ENCODE results near the gene LGR4.
"Not testable (repeated sequence)": the region's sequence is repeated elsewhere in the genome, so short reads cannot be mapped to it uniquely, and the experiment has no call there.

Gene LGR4

DNA sequence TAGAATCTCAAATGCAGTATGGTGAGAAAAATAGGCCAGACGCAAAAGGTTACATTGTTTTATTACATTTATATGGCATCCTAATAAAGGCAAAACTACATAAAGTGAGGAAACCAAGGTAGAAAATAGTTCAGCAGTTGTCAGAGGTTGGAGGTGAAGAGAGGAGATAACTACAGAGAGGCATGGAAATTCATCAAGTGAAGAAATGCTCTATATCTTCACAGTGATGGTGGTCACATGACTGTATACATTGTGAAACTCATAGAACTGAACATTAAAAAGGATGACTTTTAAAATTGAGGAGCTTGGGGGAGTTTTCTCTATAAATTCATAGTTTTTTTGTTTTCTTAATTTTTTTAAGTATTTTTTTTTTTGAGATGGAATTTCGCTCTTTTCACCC is 14.4 kb downstream of the LGR4 start:
- DNase-seq (ENCODE audit: low spot score): no peak

DNA sequence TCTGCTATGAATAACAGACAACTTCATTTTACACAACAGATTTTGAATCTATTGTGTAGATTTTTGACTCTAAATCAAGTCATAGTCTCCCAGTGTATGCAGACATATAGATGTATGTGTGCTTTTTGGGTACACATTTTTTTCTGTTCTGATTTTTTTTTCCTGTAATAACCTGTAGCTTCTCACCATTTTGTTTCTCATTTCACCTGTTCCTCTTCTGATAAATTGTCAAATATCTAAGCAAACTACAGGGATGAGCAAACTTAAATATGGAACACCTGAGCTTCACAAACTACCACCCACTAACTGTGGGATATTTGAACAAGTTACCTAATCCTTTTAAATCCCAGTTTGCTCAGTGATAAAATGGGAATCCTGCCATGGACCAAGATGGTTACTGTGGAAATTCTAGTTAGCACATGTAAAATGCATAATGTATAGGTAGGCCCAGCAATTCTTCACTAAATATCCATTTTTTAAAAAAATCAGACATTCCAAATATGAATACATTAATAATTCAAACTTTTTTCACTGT is 15.7 kb downstream of the LGR4 start:
- DNase-seq (ENCODE audit: low spot score): no peak

DNA sequence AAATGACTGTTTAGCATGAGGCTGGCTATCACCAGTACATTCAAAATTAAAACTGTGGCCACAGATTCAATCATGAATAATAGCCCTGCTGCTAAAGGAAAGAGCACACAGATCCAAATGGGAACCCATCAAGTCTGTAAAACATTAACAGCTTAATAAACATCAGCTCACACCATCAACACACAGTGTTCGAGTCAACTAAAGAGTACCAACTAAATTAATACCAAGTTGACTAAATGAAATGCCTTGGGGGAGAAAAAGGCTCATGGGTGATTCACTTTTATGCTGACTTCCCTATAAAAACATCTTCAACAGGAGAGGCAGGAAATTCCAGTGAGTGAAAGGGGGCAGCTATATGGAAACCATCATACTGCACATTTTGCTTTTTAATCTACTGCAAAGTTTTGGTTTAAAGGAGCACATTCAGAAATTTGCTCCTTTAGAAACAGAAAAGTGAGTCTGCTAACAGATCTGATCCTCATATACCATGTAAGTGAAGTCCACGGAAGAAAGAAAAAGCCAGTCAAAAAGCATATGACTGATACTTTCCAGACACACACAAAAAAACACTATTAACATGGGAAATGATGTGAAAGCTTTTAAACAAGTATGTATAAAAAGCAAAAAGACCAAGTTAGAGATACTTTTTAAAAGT is 16.3 kb downstream of the LGR4 start:
- no peak for DNase-seq (ENCODE audit: low spot score)

DNA sequence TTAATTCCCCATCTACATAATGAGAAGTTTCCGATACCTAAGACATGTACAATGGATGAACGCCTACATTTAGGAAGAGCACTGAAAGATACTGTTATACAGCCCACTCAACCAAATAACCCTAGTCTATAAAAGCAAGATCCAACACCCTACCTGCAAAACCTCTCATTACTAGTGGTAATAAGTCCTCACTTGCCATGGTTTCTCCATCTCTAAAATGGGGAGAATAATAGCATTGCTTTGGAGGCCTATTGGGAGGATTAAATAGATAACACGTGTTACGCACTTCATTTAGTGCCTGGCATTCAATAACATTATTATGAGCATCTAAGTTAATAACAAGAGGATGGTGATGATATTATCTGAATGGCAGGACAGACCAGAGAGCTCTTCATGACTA is 16.9 kb downstream of the LGR4 start:
- no peak for DNase-seq (ENCODE audit: low spot score)

DNA sequence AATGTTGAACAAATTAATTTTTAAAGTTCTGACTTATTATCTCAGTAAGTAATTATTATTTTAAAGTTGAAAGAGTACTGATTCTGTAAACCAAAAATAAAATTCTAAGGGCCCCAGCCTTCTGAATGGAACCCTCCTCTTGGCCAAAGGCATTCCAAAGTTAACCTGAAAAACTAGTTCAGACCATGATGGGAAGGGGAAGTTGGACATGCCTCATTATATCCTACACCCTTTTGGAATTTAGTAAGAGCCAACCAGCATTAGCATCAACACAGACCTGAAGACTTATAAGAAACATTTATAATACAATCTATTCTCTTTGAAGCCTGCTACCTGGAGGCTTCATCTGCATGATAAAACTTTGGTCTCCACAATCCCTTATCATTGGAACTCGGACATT is 18.9 kb downstream of the LGR4 start:
- no peak for DNase-seq (ENCODE audit: low spot score)

DNA sequence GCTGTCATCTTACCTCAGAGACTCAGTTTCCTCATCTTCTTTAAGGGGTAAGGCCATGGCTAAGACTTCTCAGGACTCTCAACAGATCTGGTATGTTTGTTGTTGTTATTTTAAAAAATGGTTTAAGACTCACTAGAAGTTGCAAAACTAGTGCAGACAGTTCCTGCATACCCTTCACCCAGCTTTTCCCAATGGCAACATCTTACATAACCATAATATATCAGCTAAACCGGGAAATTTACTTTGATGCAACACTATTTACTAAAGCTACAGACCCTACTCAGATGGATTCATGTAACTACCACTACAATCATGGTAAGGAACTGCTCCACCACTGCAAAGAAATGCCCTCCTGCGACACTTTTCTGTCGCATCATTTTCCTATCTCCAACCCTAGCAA is 20.4 kb downstream of the LGR4 start:
- DNase-seq (ENCODE audit: low spot score): no peak

DNA sequence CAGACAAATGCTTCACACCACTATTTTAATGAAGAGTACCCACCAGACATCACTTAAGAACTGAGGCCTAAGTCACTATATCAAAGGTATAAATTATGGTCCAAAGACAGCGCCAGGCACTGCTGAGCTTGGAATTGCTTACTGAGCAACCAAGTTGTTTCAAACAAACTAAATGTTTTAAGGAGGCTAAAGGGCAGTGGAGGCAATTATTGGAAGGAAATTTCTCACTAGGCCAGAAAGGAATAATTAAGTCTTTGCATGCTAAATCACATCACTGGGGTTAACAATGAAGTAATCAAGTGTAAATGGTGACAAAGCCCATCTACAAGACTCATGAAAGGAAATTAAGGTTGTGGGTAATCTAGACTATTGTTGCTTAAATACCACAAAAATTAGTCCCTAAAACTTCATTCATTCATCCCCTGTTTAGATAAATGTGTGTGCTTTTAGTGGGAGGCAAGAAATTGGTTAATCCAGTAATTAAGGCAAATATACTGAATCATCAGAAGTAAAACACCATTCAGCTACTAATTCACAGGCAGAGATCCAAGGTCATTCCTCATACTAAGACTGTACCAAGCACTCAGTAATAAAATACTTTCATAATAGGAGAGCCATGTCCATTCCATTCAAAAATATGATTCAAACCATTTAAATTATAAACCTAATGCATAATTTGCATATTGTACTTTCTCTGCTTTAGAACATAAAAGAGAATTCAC is 21.2 kb downstream of the LGR4 start:
- no peak for DNase-seq (ENCODE audit: low spot score)

DNA sequence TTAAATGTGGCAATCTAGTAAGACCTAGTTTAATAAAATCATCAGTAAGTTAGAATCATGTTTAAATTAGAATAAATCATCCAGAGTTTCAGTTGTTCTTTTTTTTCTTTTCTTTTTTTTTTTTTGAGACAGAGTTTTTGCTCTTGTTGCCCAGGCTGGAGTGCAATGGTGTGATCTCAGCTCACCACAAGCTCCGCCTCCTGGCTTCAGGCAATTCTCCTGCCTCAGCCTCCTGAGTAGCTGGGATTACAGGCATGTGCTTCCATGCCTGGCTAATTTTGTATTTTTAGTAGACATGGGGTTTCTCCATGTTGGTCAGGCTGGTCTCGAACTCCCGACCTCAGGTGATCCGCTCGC is 24.4 kb downstream of the LGR4 start:
- not testable (repeated sequence) for DNase-seq (ENCODE audit: low spot score)

DNA sequence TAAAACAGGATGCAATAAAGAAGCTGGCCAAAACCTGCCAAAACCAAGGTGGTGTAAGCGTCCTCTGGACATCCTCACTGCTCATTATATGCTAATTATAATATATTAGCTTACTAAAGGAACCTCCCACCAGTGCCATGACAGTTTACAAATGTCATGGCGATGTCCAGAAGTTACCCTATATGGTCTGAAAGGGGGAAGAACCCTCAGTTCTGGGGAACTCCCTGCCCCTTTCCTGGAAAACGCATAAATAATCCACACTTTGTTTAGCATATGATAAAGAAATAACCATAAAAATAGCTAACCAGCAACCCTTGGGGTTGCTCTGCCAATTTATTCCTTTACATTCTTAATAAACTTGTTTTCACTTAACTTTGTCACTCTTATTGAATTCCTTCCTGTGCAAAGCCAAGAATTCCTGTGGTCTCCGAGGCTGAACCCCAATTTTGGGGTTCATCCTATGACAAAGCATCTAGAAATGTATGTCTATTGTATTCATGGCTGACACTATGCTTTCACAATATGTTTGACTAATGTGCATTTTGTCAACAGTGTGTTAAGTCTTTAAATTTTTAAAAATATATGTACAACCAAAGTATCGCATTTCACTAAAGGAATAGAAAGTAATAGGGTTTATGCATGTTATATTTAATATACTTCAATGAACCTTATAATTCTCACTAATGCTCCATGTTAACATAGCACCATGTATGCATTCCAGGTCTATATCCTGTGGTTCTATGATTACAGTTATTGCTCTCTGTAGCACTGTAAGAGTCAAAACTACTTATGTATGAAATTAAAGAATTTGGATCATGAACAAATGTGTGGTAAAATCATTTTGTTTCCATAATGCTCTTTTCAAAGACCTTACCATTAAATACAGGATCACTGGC is 25.1 kb downstream of the LGR4 start:
- no peak for DNase-seq (ENCODE audit: low spot score)

DNA sequence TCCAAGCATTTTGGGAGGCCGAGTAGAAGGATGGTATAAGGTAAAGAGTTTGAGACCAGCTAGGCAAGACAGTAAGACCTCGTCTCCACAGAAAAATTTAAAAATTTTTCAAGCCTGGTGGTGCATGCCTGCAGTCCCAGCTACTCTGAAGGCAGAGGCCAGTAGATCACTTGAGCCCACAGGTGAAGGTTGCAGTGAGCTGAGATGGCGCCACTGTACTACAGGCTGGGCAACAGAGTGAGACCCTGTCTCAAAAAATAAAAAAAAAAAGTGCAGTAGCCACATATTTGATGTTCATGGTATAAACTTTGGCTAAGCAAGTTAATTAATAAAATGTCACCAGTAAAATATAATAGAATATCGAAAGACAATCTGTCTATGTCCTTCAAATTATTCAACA is 27.0 kb downstream of the LGR4 start:
- DNase-seq (ENCODE audit: low spot score): no peak

DNA sequence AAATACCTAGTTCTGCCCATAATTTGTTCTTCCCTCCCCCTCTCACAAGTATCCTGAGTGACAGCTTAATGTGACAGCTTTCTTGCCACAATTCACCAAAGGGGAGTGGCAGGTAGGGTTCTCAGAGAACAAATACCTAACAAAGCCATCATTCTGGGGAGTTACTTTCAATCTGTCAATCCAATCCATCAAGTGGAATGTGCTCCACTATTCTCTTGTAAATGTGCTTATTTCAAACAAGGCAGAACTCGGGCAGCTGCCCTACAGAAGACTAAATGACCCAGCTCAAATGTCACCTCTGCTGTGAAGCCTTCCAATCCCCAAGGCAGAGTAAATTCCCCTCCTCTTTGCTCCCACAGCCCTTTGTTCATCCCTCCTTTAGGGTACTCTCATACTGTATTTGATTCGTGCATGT is 27.8 kb downstream of the LGR4 start:
- DNase-seq (ENCODE audit: low spot score): no peak

DNA sequence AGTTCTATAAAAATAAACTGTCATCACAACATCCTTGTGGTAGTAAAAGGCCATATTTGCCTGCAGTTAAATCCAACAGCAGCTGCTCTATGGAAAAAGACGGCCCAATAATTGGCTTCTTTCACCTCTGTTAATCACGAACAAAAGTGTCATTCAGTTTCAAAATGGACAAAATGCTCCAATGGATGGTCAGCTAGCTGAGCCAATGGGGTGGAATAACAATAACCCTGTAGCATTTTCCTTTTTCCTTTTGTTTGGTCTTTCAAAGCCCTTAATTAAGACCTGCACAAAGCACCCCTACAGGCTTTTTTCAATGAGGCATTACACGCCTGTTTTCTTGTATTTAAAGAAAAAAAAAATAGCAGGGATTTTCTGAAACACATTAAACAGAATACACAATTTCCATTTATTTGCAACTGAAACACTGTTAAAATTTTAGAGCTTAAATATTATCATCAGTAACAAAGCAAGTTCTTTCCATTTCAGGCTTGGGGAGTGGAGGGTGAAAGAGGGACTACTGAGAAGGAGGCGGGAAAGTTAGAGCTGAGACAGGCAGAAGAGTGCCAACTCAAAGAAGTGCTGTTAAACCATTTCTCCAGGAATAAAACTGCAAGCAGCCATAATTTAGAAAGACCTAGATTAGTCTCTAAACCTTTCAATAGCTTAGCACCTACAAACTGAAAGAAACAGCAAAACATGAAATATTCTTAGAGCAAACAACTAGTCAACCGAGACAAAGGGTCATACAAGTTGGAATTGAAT is 28.7 kb downstream of the LGR4 start:
- no peak for DNase-seq (ENCODE audit: low spot score)

DNA sequence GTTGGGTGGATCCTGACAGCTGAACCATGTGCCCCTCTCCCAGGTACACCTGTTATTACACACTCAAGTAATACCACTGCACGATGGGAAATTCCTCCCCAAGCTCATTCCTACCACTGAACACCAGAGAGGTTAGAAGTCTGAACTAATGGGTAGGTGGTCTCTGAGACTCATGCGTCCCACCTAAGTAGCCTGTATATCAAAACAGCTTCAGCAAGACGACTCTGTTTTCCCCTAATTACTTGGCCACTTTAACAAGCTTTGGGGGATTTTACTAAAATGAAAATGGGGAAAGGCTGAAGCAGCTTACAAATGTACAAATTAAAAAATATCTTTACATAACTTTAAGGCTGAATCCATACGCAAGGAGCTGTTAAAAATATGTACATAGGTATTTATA is 29.4 kb downstream of the LGR4 start:
- DNase-seq (ENCODE audit: low spot score): no peak

DNA sequence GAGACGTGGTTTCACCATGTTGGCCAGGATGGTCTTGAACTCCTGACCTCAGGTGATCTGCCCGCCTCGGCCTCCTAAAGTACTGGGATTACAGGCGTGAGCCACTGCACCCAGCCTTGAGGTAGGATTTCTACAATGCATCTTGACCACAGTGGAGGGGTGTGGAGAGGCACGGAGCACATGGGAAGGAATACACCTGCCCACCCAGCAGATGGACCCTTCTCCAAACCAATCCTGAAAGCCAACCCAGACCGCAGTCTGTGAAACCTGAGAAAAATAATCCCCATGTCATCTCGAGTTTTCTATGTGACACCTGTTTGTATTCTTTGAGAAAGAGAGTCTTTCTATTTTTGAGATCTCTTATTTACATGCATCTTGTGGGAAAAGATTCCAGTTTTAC is 32.5 kb downstream of the LGR4 start:
- no peak for DNase-seq (ENCODE audit: low spot score)

DNA sequence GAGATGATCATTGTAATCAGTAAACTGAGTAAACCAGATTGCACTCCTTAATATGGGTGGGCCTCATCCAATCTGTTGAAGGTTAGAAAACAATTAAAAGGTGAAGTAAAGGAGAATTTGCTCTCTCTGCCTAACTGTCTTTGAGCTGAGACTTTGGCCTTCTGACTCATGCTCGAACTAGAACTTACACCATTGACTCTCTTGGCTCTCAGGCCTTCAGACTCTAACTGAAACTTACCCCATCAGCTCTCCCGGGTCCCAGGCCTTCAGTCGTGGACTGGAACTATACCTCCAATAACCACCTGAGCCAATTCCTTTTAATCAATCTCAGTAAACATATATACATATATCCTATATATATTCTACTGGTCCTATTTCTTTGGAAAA is 34.0 kb downstream of the LGR4 start:
- DNase-seq (ENCODE audit: low spot score): no peak

DNA sequence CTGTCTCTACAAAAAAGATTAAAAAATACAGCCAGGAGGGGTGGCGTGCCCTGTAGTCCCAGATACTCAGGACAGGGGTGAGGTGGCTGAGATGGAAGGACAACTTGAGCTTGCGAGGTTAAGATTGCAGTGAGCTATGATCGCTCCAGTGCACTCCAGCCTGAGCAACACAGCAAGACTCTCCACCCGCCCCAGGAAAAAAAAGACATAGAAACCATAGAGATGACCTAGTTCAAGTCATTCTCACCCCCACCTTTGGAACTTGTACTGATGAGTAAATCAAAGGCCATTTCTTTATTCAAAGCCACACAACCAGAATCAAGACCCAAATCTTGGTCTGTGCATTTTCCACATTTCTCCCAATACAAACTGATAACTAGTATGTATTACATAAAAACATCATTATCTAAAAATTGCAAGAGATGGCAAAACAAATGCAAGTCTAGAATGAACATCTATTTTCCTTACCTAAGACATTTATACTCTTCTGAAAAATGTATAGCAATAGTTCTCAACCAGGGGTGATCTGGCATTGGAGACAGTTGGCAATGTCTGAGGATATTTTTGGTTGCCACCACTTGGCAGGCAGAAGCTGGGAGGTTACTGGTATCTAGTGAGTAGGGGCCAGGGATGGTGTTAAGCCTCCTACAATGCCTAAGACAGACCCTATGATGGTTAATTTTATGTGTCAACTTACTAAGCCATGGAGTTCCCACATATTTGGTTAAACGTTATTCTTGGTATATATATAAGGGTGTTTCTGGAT is 34.6 kb downstream of the LGR4 start:
- no peak for DNase-seq (ENCODE audit: low spot score)

DNA sequence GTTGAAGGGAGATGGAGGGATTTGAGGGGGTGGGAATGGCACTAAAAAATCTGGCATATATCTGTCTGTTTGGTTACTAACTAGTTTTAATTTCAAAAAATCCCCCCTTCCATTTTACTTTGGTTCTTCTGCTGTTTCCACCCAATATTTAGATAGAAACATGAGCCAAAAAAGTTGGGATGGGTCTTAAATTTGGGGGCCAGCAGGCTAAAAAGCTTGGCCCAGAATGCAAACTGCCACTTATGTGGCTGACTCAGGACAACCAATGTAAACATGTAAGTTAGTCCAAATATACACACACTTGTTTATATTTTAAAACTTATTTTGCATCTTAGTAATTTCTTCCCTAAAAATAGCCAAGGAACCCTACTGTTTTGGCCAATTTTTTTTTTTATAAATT is 35.7 kb downstream of the LGR4 start:
- no peak for DNase-seq (ENCODE audit: low spot score)

DNA sequence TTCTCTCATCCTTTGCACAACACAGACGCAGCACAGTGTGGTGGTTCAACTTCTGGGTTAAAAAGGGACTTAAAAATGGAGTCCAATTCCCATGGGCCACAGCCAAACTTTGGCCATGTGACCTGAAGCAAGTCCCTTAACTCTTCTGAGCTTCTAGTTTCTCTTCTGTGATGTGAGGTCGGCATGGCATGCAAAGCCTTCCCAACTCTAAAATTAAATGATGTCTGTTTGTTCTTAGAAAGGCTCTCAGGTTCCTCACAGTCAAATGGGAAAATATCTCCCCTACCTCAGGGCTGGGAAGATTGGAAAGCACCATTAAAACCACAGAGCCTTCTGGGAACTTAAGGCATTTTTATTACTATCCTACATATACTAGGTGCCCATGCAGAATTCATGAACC is 38.8 kb downstream of the LGR4 start:
- no peak for DNase-seq (ENCODE audit: low spot score)

DNA sequence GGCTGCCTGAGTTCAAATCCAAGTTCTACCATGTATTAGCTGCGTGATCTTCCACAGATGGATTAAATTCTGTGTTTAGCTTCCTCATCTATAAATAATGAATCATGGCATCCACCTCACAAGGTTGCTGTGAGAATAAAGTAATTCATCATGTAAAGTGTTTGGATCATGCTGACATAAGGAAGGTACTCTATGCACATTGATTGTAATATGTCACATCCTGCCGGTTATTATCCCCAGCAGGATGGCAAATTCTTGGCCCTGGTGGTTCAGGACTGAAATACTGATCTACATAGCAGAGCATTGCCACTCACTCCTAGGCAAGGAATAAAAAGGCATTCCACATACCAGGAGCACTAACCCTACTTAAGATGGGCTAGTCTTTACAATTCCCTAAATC is 40.8 kb downstream of the LGR4 start:
- no peak for DNase-seq (ENCODE audit: low spot score)

DNA sequence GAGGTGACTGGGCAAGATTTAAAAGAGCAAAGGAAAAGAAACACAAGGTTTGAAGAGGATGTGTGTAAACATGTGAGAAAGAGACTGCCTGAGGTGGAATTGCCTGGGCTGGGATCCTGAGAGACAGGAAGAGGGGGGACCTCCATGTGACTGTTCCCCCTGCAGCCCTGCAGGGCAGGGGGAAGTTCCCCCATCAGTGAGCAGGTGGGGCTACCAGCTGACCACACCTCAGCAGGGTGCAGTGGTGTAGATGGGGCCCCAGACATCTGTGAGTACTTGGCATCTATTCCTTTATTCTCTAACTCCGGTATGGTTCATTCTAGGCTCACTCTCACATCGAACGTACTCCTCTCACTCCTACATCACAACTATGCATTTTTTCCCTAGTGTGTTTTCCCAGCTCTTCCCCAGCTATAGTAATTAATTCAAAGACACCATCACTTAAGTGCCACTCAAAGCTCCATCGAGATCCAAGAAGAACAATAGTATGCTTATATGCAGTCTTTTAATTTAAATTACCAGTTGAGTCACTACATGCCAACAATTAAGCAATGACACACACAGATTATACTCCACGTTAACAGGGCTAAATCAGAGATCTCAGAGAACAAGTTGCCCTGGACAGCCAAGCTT is 42.7 kb downstream of the LGR4 start:
- no peak for DNase-seq (ENCODE audit: low spot score)
